NCI-H2171 (cell line): ENCODE results near the gene CYTH1.
"Not testable (repeated sequence)": the region's sequence is repeated elsewhere in the genome, so short reads cannot be mapped to it uniquely, and the experiment has no call there.

Source experiments
- DNase-seq: peaks from one replicate; lab custom pipeline; 2025; lab: John Stamatoyannopoulos, UW

CYTH1 gene

GRCh38 chr17:78687125-78687524, 94.9 kb downstream of the CYTH1 start:
- DNase-seq, result no peak

- no peak for DNase-seq
These were observed 98.0 kb downstream of the CYTH1 start for GRCh38 chr17:78684026-78684425.

GRCh38 chr17:78683408-78683961, 98.6 kb downstream of the CYTH1 start:
- no peak for DNase-seq

GRCh38 chr17:78682363-78682762, 99.7 kb downstream of the CYTH1 start:
- DNase-seq, result no peak

GRCh38 chr17:78680436-78680835, 101.6 kb downstream of the CYTH1 start:
- DNase-seq, result no peak

- DNase-seq, result no peak
These were observed 102.3 kb downstream of the CYTH1 start for GRCh38 chr17:78679495-78680395.

GRCh38 chr17:78678711-78679110, 103.4 kb downstream of the CYTH1 start:
- DNase-seq, result no peak

- no peak for DNase-seq
These were observed 103.9 kb downstream of the CYTH1 start for GRCh38 chr17:78678222-78678557.

GRCh38 chr17:78677303-78678221, 104.5 kb downstream of the CYTH1 start:
- no peak for DNase-seq

- DNase-seq, result no peak
These were observed 105.4 kb downstream of the CYTH1 start for GRCh38 chr17:78676412-78677302.

GRCh38 chr17:78675836-78676235, 106.2 kb downstream of the CYTH1 start:
- DNase-seq, result no peak

GRCh38 chr17:78675316-78675616, 106.8 kb downstream of the CYTH1 start:
- no peak for DNase-seq

- no peak for DNase-seq
These were observed 107.3 kb downstream of the CYTH1 start for GRCh38 chr17:78674595-78675315.

GRCh38 chr17:78674156-78674555, 107.9 kb downstream of the CYTH1 start:
- no peak for DNase-seq

- DNase-seq, result no peak
These were observed 108.7 kb downstream of the CYTH1 start for GRCh38 chr17:78673395-78673794.

GRCh38 chr17:78672871-78673371, 109.2 kb downstream of the CYTH1 start:
- no peak for DNase-seq

GRCh38 chr17:78672005-78672404, 110.1 kb downstream of the CYTH1 start:
- DNase-seq, result no peak

- DNase-seq, result not testable (repeated sequence)
These were observed 110.4 kb downstream of the CYTH1 start for GRCh38 chr17:78671726-78672001.

- DNase-seq, result no peak
These were observed 111.0 kb downstream of the CYTH1 start for GRCh38 chr17:78670850-78671725.

GRCh38 chr17:78669975-78670518, 112.0 kb downstream of the CYTH1 start:
- no peak for DNase-seq
